NCI-H187 treated with DMSO at 0.1 percent for 48 hours (cell line): ENCODE results near the gene MGRN1.

Experiments used
- DNase-seq: peaks from one replicate; lab custom pipeline; 2025; lab: John Stamatoyannopoulos, UW

Gene MGRN1

DNA sequence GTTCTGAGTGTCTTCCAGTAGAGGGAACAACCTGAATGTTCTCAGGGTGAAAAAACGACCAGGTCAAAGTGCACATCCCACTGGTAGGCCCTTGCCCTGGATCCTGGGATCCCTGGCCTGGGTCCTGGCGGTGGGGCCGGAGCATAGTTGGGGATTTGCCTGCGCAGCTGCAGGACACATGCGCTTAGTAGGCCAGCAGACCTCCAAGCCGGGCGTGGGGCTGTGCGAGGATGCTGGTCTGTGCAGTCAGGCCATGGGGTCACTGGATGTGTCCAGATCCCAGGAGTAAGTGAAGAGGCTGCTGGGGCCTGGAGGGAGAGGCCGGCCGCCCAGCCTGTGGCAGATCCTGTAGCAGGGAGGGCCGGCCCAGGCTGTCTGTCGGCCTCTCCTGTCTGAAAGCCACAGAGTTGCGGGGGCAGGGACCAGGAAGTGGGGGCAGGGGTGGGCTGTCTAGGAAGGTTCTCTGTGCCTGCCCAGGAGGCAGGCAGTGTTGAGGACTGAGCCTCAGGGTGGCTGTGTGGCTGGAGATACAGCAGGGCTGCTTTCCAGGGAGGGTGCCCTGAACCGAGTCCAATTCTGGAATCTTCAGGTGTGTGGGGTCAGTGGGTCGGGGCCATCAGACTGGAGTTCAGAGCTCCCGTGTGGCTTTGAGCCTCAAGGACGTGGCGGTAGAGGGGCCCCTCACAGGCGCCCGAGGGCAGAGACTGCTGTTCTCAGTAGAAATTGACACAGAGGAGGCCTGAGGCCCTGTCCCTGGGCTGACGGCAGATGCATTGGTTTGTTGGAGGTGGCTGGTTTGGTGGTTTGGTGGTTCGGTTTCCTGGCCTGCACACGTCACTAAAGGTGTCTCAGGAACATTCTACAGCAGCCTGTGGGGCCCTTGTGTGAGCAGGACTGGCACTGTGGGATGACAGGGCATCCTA lies 51.5 kb downstream of the MGRN1 start:
- DNase-seq: no peak

DNA sequence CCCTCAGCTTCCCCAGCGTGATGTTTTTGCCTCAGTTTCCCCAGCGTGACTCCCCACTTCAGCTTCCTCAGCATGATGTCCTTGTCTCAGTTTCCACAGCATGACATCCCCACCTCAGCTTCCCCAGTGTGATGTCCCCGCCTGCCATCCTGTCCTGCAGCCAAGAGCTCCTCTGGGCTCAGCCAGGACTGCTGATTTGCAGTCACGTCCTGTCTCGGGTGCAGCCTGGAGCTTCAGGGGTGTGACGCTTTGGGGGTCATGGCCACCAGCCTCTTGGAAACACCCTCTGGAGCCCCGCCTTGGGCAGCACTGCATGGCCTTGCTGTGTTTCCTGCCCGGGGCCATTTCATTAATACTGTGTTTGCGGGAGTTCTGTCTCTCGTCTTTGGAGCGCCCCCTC lies 52.2 kb downstream of the MGRN1 start:
- DNase-seq: no peak

DNA sequence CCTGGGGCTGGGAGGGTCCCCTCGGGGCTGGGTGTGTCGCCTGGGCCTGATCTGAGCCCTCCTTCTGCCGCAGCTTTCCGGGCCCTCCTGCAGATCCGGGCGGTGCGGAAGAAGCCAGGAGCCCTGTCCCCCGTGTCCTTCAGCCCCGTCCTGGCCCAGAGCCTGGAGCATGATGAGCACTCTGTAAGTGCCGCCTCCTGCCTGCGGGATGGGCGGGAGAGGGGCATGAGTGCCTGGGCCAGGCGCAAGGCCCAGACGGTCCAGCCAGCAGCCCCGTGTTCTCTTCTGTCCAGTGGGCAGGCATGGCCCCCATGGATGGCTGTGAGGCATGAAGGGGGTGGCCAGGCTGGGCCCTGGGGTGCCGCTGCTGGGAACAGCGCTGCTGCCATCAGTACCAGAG lies 52.8 kb downstream of the MGRN1 start:
- no peak for DNase-seq

DNA sequence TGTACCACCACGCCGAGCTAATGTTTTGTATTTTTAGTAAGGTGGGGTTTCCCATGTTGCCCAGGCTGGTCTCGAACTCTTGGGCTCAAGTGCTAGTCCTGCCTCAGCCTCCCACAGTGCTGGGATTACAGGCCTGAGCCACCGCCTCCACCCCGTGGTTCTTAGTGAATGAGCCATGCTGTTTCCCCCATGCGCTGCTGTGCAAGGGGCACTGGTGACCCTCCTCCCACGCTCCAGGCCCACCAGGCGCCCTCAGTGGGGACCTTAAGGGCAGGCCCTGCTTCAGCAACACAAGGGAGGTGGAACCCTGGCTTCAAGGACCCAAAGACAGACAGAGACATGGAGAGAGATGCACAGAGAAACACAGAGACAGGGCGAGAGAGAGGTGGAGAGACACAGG lies 53.4 kb downstream of the MGRN1 start:
- no peak for DNase-seq

DNA sequence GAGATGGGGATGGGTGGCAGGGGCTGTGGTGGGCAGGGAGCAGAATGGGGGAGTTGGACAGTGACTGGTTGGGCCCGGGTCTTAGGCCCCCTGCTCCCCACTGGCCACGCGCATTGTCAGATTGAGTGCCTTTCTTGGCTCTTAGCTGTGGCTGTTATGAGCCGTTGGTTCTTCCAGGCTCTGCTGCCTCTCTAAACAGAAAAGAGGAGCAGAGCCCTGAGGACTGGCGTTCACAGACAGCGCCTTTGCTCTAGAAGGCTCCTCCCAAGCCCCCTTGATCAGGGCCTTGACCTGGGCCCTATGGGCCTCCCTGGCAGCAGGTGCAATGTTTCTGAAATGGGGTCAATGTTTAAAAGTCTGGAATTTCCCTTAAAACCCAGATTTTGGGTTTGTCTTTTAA lies 54.0 kb downstream of the MGRN1 start:
- DNase-seq: no peak

DNA sequence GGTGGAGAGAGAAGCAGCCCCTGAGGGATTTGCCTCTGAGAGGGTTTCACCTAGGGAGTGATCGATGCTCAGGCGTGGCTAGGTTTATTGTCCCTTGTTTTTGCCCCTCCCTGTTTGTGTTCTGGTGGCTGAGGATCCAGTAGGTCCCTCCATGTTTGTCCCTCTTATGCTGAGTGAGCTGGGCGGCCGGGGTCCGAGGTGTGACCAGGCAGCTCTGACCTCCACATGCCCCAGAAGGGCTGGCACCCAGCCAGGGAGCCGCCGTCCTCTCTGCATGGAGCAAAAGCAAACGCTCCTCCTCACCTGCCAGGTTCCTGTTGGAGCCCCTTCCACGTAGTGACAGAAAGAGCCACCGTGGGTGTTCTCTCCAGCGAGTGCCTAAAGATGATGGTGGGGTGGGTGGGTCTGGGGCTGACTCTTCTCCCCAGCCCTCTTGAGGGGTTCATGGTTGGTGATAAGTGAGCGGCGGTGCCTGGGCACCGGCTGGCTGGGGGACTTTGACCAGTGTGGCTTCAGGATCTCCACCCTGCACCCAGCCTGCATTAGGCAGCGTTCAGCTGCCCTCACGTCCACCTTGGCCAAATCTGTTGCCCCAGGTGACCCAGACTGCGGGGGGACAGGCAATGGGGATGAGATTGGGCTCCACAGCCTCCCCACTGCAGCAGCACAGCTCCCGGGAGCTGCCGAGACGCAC lies 54.7 kb downstream of the MGRN1 start:
- no peak for DNase-seq

DNA sequence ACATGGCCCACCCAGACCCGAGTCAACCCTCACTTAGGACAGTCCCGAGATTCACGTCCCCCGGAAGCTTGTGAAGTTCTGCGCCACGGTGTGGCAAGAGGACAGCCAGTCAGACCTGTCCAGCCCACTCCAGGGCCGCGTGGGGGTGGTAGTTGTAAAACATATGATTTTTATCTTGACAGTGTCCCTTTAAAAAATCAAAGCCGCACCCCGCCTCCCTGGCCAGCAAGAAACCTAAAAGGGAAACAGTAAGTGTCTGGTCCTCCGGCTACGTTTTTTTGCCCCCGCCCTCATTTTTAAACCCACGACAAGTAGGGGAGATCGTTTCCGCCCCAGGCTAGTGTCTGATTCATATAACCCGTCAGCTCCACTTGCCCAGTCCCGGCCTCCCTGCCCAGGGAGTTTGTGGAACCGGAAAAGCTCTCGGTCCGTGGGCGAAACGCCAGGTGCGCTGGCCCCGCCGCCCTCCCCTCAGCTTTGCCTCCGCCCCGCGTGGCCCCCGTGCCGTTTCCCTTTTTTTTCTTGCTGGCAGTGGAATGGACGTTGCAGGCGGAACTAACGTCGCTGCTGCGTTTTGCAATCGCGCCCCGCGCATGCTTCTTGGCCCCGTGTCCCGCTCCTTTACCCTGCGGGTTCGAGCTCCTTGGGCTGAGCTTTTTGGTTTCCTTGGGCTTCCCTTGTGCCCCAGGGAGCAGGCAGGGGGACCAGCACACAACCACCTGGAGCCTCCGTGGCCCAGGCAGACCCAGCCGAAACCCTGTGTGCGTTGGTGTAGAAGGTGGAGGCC lies 55.4 kb downstream of the MGRN1 start:
- no peak for DNase-seq

DNA sequence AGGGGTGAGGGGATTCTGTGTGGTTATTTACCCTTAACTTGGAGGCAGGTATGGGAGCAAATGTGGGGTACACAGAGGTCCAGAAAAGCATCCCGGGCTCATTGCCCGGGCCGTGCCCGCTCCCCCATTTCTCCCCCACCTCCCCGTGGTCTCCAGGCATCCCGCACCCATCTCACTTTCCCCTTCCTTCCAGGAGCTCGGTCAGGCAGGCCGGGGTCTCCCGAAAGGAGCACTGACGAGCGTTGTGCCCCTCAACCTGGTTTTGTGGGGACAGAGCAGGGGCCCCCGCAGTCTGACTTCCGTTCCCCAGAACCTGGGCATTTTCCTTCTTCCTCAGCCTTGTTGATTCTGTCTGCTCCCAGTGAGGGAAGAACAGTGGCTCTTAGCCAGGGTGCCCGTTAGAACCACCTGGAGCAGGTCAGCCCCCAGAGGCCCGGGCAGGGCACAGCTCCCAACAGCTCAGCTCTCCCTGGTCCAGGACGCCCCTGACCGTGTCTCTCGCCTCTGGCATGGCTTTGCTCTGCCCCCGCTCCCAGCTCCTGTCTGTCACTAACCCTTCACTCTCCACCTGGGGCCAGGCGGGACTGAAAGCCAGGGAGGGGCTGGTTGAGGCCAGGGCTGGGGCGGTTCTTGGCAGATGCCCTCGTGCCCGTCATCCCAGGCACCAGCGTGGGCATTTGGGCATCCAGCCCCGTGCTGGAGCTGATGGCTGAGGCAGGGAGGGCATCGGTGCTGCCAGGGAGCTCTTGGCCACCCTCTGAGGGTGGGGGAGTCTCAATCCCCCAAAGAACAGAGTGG lies 56.2 kb downstream of the MGRN1 start:
- DNase-seq: no peak

DNA sequence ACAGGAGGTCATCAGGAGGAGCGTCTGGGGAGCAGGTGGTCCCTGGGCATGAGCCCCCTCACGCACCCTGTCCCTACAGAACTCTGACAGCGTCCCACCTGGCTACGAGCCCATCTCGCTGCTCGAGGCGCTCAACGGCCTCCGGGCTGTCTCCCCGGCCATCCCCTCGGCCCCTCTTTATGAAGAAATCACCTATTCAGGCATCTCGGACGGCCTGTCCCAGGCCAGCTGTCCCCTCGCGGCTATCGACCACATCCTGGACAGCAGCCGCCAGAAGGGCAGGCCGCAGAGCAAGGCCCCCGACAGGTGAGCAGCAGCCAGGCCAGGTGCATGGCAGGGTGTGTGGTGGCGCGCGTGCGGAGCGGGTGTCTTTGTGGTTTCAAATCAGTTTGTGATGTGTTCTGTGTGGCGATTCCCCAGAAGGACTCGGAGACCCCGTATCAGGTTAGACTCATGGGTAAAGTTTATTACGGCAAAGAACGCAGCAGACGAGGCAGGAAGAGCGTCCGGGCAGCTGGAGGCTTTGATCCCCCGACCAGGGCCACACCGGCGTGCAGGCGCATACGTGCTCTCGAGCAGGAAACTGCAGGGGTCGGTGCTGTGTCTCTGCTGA lies 57.0 kb downstream of the MGRN1 start:
- DNase-seq: no peak

DNA sequence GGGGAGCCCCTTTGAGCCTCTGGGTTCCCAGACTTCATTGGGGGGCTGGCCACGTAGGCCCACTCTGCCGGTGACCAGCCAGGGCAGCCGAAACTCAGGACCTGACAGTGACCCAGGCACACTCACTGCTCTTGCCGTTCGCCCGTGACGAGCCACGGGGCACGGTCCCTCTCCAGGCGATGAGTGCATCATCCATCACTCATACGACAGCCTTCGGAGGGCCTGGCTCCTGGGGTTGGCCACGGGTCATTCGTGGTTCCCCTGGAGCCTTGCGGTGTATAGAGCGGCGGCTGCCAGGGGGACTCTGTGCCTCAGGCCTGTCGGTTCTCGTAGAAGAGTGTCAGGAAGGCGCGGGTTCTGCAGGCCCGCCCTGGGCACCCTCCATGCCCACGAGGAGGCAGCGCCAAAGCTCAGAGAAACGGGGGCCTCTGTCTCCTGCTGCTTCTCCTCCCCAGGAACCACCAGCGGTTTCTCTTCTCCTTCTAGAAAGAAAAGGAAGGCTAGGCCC lies 57.5 kb downstream of the MGRN1 start:
- DNase-seq: no peak

DNA sequence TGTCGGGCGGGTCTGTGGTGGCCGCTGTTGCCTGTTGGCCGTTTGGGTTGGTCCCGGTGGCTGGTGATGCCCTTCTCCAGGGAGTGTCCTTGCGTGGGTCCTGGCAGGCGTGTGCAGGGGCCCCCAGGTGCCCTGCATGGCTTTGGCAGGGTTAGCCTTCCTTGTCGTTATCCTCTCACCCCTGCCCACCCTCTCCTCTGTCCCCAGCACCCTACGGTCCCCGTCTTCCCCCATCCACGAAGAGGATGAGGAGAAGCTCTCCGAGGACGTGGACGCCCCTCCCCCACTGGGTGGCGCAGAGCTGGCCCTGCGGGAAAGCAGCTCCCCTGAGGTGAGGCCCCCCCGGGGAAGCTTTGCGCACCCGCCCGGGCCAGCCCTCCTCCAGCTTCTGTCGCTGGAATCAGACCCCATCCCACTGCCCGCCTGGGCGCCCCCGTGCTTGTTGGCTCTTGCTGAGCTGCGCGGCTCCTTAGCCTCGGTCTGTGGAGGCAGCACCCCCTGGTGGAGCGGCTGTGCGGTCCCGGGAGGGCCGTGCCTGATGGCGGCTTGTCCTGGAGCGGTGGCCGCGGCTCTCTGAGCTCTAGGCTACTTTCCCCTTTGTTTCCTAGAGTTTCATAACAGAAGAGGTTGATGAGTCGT lies 58.1 kb downstream of the MGRN1 start:
- DNase-seq: no peak

DNA sequence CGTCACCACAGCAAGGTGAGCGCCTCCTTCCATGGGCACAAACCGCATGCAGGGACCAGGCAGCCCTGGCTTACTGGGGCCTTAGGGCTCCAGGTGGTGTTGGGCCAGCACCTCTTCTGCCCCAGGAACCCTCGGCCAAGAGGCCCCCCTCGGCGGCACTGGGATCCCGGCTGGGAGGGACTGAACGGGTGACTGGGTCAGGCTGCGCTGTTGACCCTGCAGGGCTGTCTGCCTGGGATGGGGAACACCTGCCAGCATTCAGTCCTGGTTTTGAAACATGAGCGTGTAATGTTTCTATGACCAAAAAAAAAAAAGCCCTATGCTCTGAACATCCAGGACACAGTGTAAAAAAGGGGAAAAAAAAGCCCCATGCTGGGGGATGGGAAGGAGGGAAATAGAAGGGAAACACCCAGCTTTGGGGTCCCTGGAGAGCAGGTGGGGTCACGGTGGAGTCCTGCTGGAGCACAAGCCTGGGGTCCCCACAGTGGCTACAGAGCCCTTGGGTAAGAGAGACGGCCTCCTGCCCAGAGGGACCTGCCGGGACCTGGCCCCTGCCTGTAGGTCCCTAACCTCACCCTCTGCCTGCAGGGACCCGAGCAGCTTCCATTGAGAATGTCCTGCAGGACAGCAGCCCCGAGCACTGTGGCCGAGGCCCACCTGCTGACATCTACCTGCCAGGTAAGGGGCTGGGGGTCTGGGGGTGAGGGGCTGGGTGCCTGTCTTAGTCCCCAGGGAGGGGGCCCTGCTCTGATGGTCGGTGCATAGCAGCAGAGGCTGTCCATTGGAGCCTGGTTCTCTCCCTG lies 58.8 kb downstream of the MGRN1 start:
- no peak for DNase-seq

DNA sequence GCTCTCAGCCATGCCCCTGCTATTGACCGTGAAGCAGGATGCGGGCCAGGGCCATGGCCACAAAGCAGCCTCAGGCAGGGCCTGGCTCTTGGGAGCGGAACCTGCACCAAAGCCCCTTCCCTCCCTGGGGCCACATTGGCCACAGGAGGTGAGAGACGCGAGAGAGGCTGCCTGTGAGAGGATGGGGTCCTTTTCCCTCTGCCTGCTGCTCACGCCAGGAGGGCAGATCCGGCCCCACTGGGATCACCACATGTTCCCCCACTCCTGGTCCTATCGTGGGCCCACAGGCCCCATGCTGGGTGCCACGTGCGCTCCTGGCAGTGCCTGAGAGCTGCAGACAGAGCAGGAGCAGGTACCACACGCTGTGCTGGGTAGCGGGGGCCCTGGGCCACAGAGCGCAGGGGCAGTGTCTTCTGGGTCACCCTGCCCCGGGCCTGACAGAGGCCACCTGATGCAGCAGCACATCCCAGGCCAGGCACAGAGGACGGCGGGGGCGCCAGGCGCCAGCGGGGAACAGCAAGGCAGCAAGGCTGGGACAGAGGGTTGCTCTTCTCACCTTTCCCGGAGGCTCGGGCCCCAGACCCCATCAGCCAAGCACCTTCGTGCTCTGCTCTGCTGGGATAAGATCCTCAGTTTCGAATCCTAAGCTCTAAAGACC lies 59.6 kb downstream of the MGRN1 start:
- DNase-seq: no peak

DNA sequence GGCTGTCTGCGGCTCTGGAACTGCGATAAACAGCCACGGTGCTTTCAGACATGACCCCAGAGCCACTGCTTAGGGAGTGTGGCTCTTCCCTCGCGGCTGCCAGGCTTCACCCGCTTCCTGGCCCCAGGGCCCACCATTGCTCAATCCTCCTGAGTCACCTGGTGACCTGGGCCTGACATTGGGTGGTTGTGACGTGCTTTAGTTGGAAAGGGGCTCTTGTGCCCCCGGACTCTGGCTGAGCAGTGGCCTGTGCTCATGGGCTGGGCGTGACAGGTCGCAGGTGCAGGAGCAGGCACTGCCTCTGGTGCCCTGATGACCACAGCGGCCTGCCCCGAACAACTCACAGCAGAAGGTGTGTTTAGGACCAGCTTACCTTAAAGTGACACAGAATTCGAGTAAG lies 60.1 kb downstream of the MGRN1 start:
- DNase-seq: no peak

DNA sequence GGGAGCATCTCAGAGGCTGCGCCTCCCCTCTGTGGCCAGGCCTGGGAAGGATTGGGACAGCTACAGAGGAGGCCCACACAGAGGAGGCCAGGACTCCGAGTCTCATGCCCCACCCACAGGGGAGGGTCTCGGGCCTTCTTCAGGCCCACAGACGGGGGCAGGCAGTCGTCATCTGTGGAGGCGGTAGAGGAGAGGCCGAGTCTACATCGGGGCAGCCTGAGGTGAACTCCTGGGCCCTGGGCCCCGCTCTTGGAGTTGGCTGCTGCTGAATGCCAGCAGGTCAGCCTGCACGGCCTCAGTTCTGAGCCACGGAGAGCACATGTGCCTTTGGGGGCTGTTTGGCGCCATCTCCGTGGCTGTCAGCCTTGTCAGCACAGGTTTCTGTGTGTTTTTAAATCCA lies 60.7 kb downstream of the MGRN1 start:
- DNase-seq: no peak

DNA sequence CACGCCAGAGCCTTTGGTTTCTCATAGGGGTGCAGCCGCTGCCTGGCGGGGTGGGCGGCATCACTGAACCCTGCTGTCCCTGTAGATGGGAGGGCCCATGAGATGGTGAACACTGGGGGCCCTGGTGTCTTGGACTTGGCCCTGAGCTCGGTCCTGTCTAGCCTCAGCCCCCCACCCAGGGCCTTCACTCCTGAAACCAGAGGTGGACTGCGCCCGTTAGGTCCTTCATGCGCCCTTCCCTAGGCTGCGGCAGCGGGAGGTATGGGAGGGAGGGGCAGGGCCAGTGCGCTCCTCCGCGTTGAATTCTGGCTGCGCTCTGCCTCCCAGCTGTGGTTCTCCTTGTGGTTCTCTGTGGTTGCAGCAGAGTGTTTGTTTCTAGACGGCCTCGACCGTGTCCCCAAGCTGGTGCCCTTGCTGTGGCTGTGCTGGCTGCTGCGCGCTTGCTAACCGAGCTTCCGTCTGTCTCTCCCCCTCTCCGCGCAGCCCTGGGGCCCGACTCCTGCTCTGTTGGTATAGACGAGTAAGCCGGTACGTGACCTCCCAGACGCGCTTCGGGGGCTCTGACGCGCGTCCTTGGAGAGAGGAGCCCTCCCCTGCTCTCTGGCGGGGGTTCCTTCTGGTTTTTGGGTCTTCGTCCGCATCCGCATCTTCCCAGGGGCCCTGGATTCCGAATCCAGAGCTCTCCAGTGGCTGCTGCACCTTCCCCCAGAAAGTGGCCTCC lies 61.3 kb downstream of the MGRN1 start:
- no peak for DNase-seq

DNA sequence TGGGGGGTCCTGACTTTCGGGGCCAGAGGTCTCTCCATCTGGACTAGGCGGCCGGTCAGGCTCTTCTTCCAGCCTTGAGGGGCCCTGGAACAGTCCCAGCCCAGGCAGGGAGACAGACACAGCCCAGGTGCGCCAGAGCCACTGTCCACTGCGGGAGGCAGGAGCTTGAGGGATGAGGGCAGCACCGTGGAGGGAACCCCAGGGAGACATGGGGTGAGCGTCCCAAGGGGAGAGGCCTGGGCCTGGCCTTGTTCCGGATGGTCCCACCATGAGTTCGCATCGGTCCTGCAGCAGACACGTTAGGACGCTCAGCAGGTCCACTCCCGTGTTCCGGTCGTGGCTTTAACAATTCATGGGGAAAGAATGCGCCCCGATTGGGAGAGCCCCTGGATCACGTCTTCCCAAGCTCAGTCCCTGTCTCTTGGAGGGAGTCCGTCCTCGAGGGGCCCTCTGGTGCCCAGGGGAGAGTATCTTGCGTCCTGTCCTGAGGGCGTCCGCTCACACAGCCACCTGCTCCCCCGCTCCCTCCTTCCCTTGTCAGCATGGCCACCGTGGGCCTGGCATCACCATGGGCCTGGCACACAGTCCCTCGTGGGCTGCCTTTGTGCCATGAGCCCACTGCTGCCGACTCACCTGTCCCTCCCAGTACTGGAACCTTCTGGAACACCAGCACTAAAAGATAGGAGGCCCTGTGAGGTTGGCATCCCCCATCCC lies 62.0 kb downstream of the MGRN1 start:
- no peak for DNase-seq

DNA sequence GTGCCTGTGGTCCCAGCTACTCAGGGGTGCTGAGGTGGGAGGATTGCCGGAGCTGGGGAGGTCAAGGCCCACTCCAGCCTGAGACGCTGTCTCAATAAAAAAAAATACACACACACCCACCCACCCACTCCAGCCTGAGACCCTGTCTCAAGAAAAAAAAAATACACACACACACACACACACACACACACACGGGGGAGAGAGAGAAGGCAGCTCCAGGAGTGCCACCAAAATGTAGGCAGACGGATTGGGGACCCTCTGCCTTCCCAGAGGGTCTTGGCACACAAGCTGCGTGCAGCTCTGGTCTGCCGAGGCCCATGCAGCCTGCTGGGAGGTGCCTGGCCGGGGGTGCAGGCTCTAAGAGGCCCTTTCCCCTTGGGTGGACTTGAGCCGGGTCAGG lies 62.8 kb downstream of the MGRN1 start:
- no peak for DNase-seq
